ENCODE results near the gene ACACA.

Gene ACACA

GRCh38 chr17:37123386-37123785 is 283.2 kb downstream of the ACACA start:
- CTCF ChIA-PET: interaction anchor here (0.7 kb wide), 1 partner anchor 15 kb away, joined by 3 read pairs; no protein-coding TSS in a partner anchor
- TF ChIP-seq CTCF (IDR thresholded peaks at IDR 0.05; ENCODE audit: insufficient read depth, low read length, missing control alignments): no peak
- no peak for DNase-seq (ENCODE audit: low read depth, low spot score)
- H3K4me3 ChIP-seq (ENCODE audit: low read depth, low read length): no peak overlapping the region
- POLR2A ChIA-PET: no interaction called here

- no peak for TF ChIP-seq CTCF (IDR thresholded peaks at IDR 0.05; ENCODE audit: insufficient read depth, low read length, missing control alignments)
- H3K4me3 ChIP-seq (ENCODE audit: low read depth, low read length): no peak overlapping the region
- DNase-seq (ENCODE audit: low read depth, low spot score): no peak
- POLR2A ChIA-PET: no interaction called here
- CTCF ChIA-PET: no interaction called here
These were observed 285.0 kb downstream of the ACACA start for GRCh38 chr17:37121616-37122015.

DNA sequence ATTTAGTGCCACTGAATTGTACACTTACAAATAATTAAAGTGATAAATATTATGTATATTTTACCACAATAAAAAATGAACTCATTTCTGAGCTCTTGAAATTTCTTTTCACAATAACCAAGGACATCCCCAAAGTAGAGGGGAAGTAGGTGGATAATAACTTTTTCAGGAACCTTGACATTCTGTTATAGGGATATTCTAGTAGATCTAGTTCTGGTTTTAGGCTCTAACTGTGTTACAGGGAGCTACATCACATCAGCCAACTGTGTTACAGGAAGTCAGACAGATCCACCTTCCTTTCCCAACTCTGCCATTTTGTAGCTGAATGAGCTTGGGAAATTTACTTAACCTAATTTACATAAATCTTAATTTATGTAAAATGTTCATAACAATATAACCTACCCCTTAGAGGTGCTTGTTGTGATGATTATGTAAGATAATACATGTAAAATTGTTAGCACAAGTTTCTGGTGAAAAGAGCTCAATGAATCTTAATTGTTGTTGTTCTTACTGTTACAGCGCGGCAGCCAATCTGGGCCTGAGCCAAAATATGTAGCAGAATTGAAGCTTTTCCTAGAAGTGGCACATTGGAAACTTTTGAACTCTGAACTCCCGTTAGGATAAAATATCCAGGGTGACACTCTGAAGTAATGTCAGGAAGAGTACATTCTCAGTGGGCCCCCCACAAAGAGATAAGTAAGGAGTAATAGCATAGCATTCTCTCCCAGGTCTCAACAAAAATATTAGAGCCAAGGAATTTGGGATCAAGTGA is 288.1 kb downstream of the ACACA start:
- H3K4me3 ChIP-seq (ENCODE audit: low read depth, low read length): no peak overlapping the region
- no peak for TF ChIP-seq CTCF (IDR thresholded peaks at IDR 0.05; ENCODE audit: insufficient read depth, low read length, missing control alignments)
- DNase-seq (ENCODE audit: low read depth, low spot score): no peak
- ChIA-PET CTCF (interaction anchor here (1.2 kb wide), 1 partner anchor 73 kb away, joined by 3 read pairs; no protein-coding TSS in a partner anchor), POLR2A (no interaction called here)

DNA sequence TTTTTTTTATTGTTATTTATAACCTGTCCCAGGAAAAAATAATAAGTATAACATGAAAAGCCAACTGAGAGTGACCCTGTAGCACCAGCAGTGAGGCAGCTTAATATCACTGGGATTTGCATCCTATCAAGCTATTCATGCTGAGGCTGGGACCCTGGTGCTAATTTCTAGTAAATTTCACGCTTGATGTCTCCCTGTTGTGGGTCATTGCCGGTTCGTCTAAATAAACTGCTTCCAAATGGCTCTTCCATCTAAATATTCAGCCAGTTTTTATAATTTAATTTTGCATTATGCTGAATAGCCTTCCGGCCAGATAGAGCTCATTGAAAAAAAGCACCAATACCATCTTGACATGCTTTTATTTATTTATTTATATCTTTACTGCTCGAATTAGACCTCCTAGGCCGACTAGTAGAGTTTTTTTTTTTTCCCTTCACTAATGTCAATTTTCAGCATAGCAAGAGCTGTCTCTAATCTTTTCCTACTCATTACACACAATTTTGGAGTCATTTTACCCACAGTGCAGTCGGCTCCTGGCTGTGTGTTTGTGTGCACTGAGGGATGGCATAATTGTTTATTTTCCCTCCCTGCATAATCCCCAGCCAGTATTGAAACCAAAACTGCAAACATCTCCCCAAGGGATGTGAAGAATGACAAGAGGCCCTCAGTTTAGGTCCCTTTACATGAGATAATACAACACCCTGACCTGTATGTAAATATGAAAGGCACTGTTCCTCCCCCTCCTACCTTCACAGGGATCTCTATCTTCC is 289.1 kb downstream of the ACACA start:
- ChIA-PET CTCF (interaction anchor here (0.9 to 1.2 kb wide), 2 partner anchors 69 to 72 kb away, joined by 3 read pairs; no protein-coding TSS in a partner anchor), POLR2A (no interaction called here)
- no peak overlapping the region for H3K4me3 ChIP-seq (ENCODE audit: low read depth, low read length)
- no peak for TF ChIP-seq CTCF (IDR thresholded peaks at IDR 0.05; ENCODE audit: insufficient read depth, low read length, missing control alignments)
- DNase-seq (ENCODE audit: low read depth, low spot score): no peak

DNA sequence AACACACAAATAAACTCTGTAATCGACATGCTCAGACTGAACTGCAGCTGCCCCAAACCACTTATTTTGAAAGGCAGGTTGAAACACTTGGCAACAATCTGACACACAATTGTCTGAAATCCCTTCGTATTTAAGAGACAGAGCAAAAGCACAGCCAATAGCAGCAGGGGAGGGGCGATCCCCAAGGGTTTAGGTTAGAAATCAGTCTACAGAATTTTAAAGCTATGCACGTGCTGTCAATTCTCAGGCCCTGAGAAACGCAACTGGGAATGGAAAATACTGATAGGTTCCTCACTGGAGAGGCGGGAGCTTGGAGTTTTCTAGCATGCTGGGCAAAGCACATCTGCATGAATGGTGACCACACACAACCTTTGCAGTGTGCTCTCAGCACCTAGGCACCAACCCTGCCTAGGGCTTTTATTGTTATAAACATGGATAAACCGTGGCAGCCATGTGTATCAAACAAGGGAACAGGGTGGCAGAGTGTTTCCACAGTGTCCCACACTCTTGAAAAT is 289.9 kb downstream of the ACACA start:
- CTCF ChIA-PET: interaction anchor here (0.9 kb wide), 1 partner anchor 68 kb away, joined by 3 read pairs; no protein-coding TSS in a partner anchor
- H3K4me3 ChIP-seq (ENCODE audit: low read depth, low read length): no peak overlapping the region
- POLR2A ChIA-PET: no interaction called here
- DNase-seq (ENCODE audit: low read depth, low spot score): no peak
- TF ChIP-seq CTCF (IDR thresholded peaks at IDR 0.05; ENCODE audit: insufficient read depth, low read length, missing control alignments): no peak

DNA sequence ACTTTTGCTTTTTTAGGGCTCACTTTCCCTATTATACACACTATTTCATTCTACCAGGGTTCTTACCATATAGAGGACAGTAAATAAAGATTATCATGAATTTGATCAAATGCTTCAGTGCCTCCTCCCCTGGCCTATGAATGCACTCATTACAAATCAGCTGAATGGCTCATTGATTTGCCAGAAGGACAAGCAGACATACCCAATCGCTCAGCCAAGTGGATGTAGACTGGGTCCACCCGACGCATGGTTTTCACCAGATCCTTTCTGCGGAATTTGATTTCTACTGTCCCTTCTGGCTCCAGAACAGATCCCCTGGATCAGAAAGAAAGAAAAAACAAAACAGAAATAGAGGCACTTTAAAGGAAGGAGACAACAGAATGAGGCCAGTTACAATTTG is 295.3 kb downstream of the ACACA start:
- no peak overlapping the region for H3K4me3 ChIP-seq (ENCODE audit: low read depth, low read length)
- DNase-seq (ENCODE audit: low read depth, low spot score): no peak
- no peak for TF ChIP-seq CTCF (IDR thresholded peaks at IDR 0.05; ENCODE audit: insufficient read depth, low read length, missing control alignments)
- POLR2A ChIA-PET: no interaction called here
- CTCF ChIA-PET: interaction anchor here (1.1 to 1.8 kb wide), 2 partner anchors 63 to 81 kb away, joined by 3 to 4 read pairs; no protein-coding TSS in a partner anchor
